Measurements from ENCODE around the gene ILF3.

The ILF3 gene

GRCh38 chr19:10646456-10647159 is 7.5 kb upstream of the ILF3 start:
- TF ChIP-seq GABPA (IDR thresholded peaks at IDR 0.05; ENCODE audit: low read depth) (no peak), REST (IDR thresholded peaks at IDR 0.05; ENCODE audit: insufficient replicate concordance, low read depth) (no peak), POLR2AphosphoS5 (IDR thresholded peaks at IDR 0.05; ENCODE audit: low read depth) (no peak), SPI1 (IDR thresholded peaks at IDR 0.05; ENCODE audit: borderline replicate concordance, low read depth) (no peak)
- TF ChIP-seq, protein P1, sequence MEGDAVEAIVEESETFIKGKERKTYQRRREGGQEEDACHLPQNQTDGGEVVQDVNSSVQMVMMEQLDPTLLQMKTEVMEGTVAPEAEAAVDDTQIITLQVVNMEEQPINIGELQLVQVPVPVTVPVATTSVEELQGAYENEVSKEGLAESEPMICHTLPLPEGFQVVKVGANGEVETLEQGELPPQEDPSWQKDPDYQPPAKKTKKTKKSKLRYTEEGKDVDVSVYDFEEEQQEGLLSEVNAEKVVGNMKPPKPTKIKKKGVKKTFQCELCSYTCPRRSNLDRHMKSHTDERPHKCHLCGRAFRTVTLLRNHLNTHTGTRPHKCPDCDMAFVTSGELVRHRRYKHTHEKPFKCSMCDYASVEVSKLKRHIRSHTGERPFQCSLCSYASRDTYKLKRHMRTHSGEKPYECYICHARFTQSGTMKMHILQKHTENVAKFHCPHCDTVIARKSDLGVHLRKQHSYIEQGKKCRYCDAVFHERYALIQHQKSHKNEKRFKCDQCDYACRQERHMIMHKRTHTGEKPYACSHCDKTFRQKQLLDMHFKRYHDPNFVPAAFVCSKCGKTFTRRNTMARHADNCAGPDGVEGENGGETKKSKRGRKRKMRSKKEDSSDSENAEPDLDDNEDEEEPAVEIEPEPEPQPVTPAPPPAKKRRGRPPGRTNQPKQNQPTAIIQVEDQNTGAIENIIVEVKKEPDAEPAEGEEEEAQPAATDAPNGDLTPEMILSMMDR (IDR thresholded peaks at IDR 0.05; ENCODE audit: insufficient read depth, low read length): no peak
- peaks cover 3% of the 10 kb centered on the region for H3K27me3 ChIP-seq (ENCODE audit: insufficient read depth, poor library complexity, severe bottlenecking)

GRCh38 chr19:10648360-10648759 is 5.8 kb upstream of the ILF3 start:
- no peak overlapping the region for H3K4me3 ChIP-seq (replicated peaks; ENCODE audit: insufficient read depth, low read length)
- H3K27ac ChIP-seq (replicated peaks): no peak overlapping the region
- TF ChIP-seq, protein P1 (IDR thresholded peaks at IDR 0.05; ENCODE audit: insufficient read depth, low read length): no peak
- TF ChIP-seq SPI1 (IDR thresholded peaks at IDR 0.05; ENCODE audit: borderline replicate concordance, low read depth): no peak
- TF ChIP-seq GABPA (IDR thresholded peaks at IDR 0.05; ENCODE audit: low read depth): no peak
- no peak for TF ChIP-seq POLR2AphosphoS5 (IDR thresholded peaks at IDR 0.05; ENCODE audit: low read depth)
- TF ChIP-seq REST (IDR thresholded peaks at IDR 0.05; ENCODE audit: insufficient replicate concordance, low read depth): no peak
- no peak for DNase-seq (ENCODE audit: low read depth in 1 of 2, low spot score in 1 of 2)
- peaks cover 1% of the 10 kb centered on the region for H3K27me3 ChIP-seq (ENCODE audit: insufficient read depth, poor library complexity, severe bottlenecking)

More at GRCh38 chr19:10646456-10647159, 7.5 kb upstream of the ILF3 start:
- H3K27ac ChIP-seq (replicated peaks): no peak overlapping the region
- DNase-seq (ENCODE audit: low read depth in 1 of 2, low spot score in 1 of 2): no peak
- H3K4me3 ChIP-seq (replicated peaks; ENCODE audit: insufficient read depth, low read length): no peak overlapping the region

DNA sequence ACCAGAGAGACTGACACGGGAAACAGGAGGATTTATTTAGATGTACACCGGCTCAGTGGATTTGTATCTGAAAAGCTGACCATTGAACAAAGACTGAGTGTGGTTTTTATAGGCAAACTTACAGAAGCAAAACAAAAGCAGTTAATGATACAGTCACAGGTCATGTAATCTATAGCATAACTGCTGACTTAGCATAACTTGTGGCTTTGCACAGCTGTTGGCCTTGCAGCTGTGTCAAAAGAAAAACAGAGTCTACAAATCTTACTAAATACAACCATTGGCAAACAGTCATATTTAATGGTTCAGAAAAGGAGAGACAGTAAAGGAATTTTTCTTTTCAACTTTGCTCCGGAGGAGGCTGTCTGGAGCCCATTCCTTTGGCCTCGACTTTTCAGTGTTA is 2.3 kb upstream of the ILF3 start:
- Histone ChIP-seq H3K27me3 (ENCODE audit: insufficient read depth, poor library complexity, severe bottlenecking) (no peaks in the 10 kb centered on the region), H3K27ac (replicated peaks) (no peak overlapping the region; the same call in 1 of the 2 replicates), H3K4me3 (replicated peaks; ENCODE audit: insufficient read depth, low read length) (no peak overlapping the region)
- TF ChIP-seq, protein P1 (IDR thresholded peaks at IDR 0.05; ENCODE audit: insufficient read depth, low read length): no peak
- TF ChIP-seq GABPA (IDR thresholded peaks at IDR 0.05; ENCODE audit: low read depth): no peak
- no peak for TF ChIP-seq POLR2AphosphoS5 (IDR thresholded peaks at IDR 0.05; ENCODE audit: low read depth)
- TF ChIP-seq REST (IDR thresholded peaks at IDR 0.05; ENCODE audit: insufficient replicate concordance, low read depth): no peak
- TF ChIP-seq SPI1 (IDR thresholded peaks at IDR 0.05; ENCODE audit: borderline replicate concordance, low read depth): no peak
- DNase-seq (ENCODE audit: low read depth in 1 of 2, low spot score in 1 of 2): no peak
